OCI-LY7 (cell line): ENCODE results near the gene SLC13A2.

Source experiments
- EZH2phosphoT487 ChIP-seq: fragments of 200-600 bp; sonication (generic); IDR thresholded peaks from 2 replicates; pipeline ENCODE4 v1.6.1; 2018; ENCODE audit warnings: low read depth, borderline replicate concordance, mild to moderate bottlenecking, mixed run types, antibody characterized with exemption, low read length, moderate library complexity, mixed read lengths
- TF ChIP-seq, protein P1 (sequence below): fragments of 200-600 bp; sonication (generic); conservative IDR thresholded peaks from 2 replicates; pipeline ENCODE4 v1.5.1; 2014; ENCODE audit warnings: mild to moderate bottlenecking, antibody characterized with exemption, low read length, moderate library complexity, mixed read lengths

DNA sequence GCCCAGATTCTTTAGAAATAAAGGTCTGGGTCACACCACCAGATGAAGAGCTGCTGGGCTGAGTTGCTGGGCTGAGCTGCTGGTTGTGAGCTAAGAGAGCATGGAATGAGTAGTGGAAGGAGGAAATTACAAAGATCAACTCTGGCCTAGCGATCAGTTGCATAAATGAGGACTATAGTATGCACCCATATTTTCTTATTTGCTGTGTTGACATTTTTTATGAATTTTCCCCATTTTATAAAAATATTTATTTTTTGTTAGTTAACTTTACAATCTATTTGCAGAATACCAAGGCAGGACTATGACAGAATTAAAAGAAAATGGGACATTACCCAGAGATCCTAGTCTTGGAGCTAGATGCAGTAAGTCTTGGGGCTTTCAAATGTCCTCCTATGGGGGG, 23.6 kb upstream of the SLC13A2 start:
- TF ChIP-seq, protein P1, sequence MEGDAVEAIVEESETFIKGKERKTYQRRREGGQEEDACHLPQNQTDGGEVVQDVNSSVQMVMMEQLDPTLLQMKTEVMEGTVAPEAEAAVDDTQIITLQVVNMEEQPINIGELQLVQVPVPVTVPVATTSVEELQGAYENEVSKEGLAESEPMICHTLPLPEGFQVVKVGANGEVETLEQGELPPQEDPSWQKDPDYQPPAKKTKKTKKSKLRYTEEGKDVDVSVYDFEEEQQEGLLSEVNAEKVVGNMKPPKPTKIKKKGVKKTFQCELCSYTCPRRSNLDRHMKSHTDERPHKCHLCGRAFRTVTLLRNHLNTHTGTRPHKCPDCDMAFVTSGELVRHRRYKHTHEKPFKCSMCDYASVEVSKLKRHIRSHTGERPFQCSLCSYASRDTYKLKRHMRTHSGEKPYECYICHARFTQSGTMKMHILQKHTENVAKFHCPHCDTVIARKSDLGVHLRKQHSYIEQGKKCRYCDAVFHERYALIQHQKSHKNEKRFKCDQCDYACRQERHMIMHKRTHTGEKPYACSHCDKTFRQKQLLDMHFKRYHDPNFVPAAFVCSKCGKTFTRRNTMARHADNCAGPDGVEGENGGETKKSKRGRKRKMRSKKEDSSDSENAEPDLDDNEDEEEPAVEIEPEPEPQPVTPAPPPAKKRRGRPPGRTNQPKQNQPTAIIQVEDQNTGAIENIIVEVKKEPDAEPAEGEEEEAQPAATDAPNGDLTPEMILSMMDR = no peak
- TF ChIP-seq EZH2phosphoT487 = no peak
